Hepatocyte (in vitro differentiated cells): ENCODE data around the gene THAP9. TPM values are rescaled to one million over a fixed set of nuclear protein-coding genes. Genes with fewer than 3 reads are reported as not detected.
"Not testable (repeated sequence)": the region's sequence is repeated elsewhere in the genome, so short reads cannot be mapped to it uniquely, and the experiment has no call there.

Experiments used
- DNase-seq: peaks from one replicate; pipeline ENCODE4 v3.0.0-alpha.2; 2016; ENCODE audit warnings: low spot score
- H2AFZ ChIP-seq: fragments of 200-600 bp; sonication (generic); 2 replicates; pipeline ENCODE4 v1.6.0; 2016; ENCODE audit warnings: antibody characterized with exemption, mild to moderate bottlenecking
- H3K27ac ChIP-seq: fragments of 200-600 bp; sonication (generic); 2 replicates; pipeline ENCODE4 v1.5.1; 2016; ENCODE audit warnings: mild to moderate bottlenecking
- H3K27me3 ChIP-seq: fragments of 200-600 bp; sonication (generic); 2 replicates; pipeline ENCODE4 v1.6.1; 2016
- H3K36me3 ChIP-seq: fragments of 200-600 bp; sonication (generic); replicated peaks from 2 replicates; pipeline ENCODE4 v1.5.1; 2016; ENCODE audit warnings: low read depth; ENCODE audit not compliant: insufficient read depth
- H3K4me1 ChIP-seq: fragments of 200-600 bp; sonication (generic); 2 replicates; pipeline ENCODE4 v1.5.1; 2016; ENCODE audit warnings: mild to moderate bottlenecking, moderate library complexity; ENCODE audit not compliant: insufficient read depth
- H3K4me2 ChIP-seq: fragments of 200-600 bp; sonication (generic); 2 replicates; pipeline ENCODE4 v1.6.0; 2016
- H3K4me3 ChIP-seq: fragments of 200-600 bp; sonication (generic); 2 replicates; pipeline ENCODE4 v1.5.1; 2016; ENCODE audit warnings: mild to moderate bottlenecking
- H3K79me2 ChIP-seq: fragments of 200-600 bp; sonication (generic); 2 replicates; pipeline ENCODE4 v1.6.0; 2017; ENCODE audit warnings: mild to moderate bottlenecking
- H3K9me2 ChIP-seq: fragments of 200-600 bp; sonication (generic); replicated peaks from 2 replicates; pipeline ENCODE4 v1.6.0; 2017; ENCODE audit warnings: mild to moderate bottlenecking; ENCODE audit not compliant: insufficient read depth
- H3K9me3 ChIP-seq: fragments of 200-600 bp; sonication (generic); 2 replicates; pipeline ENCODE4 v1.5.1; 2016; ENCODE audit warnings: low read depth, mild to moderate bottlenecking
- H4K20me1 ChIP-seq: fragments of 200-600 bp; sonication (generic); 2 replicates; pipeline ENCODE4 v1.6.0; 2016; ENCODE audit warnings: mild to moderate bottlenecking; ENCODE audit not compliant: insufficient read depth, poor library complexity, severe bottlenecking
- CTCF ChIP-seq: fragments of 200-600 bp; sonication (generic); IDR thresholded peaks from 2 replicates; pipeline ENCODE4 v1.5.1; 2016; ENCODE audit warnings: antibody characterized with exemption, mild to moderate bottlenecking; ENCODE audit not compliant: poor library complexity
- EZH2 ChIP-seq: fragments of 200-600 bp; sonication (generic); IDR thresholded peaks from 2 replicates; pipeline ENCODE4 v1.6.1; 2016; ENCODE audit warnings: antibody characterized with exemption, mild to moderate bottlenecking, borderline replicate concordance
- EZH2phosphoT487 ChIP-seq: fragments of 200-600 bp; sonication (generic); IDR thresholded peaks from one replicate; pipeline ENCODE4 v1.6.1; 2018; ENCODE audit warnings: antibody characterized with exemption, mild to moderate bottlenecking, low read depth, moderate library complexity; ENCODE audit not compliant: unreplicated experiment, severe bottlenecking
- WGBS: methylation state at CpG from one replicate; pipeline ENCODE4 v1.1.6; 2016; ENCODE audit warnings: low lambda C conversion rate; ENCODE audit errors: missing lambda C conversion rate; 5-methylcytosine and 5-hydroxymethylcytosine counted together
- polyA plus RNA-seq: library from polyadenylated mRNA; unstranded; fragments of >200 nt; fragmentation: Nextera tagmentation; extraction: Ambion mirVana; gene quantifications from 2 replicates; pipeline ENCODE4 v1.2.1, GENCODE V29; 2016
- total RNA-seq: library from RNA; depleted of rRNA; stranded (reverse); fragments of >200 nt; gene quantifications from 2 replicates; pipeline ENCODE4 v1.2.3, GENCODE V29; 2014

The THAP9 gene
- total and polyA plus RNA-seq, 2 experiments from 2014 or later = 2.1 to 12.5 TPM

GRCh38 chr4:82852751-82853285, 47.7 kb upstream of the THAP9 start:
- H3K4me3 ChIP-seq = no peak overlapping the region
- H3K9me2 ChIP-seq = no peaks in the 10 kb centered on the region
- no peak overlapping the region for H3K4me2 ChIP-seq
- H3K79me2 ChIP-seq = peaks cover 49% of the 10 kb centered on the region
- 74% methylated on average over 5 of the region's 5 CpGs for WGBS
- H3K27ac ChIP-seq = no peak overlapping the region
- no peak overlapping the region for H2AFZ ChIP-seq
- H3K27me3 ChIP-seq = no peaks in the 10 kb centered on the region
- peaks cover 6% of the 10 kb centered on the region for H3K36me3 ChIP-seq
- no peaks in the 10 kb centered on the region for H3K9me3 ChIP-seq
- no peaks in the 10 kb centered on the region for H3K4me1 ChIP-seq
- no peak for DNase-seq
- H4K20me1 ChIP-seq = peaks cover 22% of the 10 kb centered on the region
- TF ChIP-seq EZH2 (no peak), EZH2phosphoT487 (no peak), CTCF (no peak)

- peaks cover 21% of the 10 kb centered on the region for H4K20me1 ChIP-seq
Observed at GRCh38 chr4:82860487-82860886, 40.0 kb upstream of the THAP9 start.

GRCh38 chr4:82861529-82861928, 39.0 kb upstream of the THAP9 start:
- H3K4me2 ChIP-seq = no peak overlapping the region
- H3K27ac ChIP-seq = no peak overlapping the region
- H3K4me1 ChIP-seq = no peaks in the 10 kb centered on the region
- no peaks in the 10 kb centered on the region for H3K9me3 ChIP-seq
- no peak overlapping the region for H2AFZ ChIP-seq
- no peak for DNase-seq
- peaks cover 78% of the 10 kb centered on the region for H3K79me2 ChIP-seq
- no peaks in the 10 kb centered on the region for H3K27me3 ChIP-seq
- peaks cover 17% of the 10 kb centered on the region for H4K20me1 ChIP-seq
- no peaks in the 10 kb centered on the region for H3K9me2 ChIP-seq
- no peak for TF ChIP-seq EZH2phosphoT487
- TF ChIP-seq CTCF = no peak
- TF ChIP-seq EZH2 = no peak
- peaks cover 8% of the 10 kb centered on the region for H3K36me3 ChIP-seq
- H3K4me3 ChIP-seq = no peak overlapping the region

More at GRCh38 chr4:82860487-82860886, 40.0 kb upstream of the THAP9 start:
- not testable (repeated sequence) for H3K4me2 ChIP-seq, H3K27ac ChIP-seq, H3K4me3 ChIP-seq, DNase-seq, H3K27me3 ChIP-seq, H3K9me3 ChIP-seq, H3K36me3 ChIP-seq, H2AFZ ChIP-seq, H3K4me1 ChIP-seq, H3K9me2 ChIP-seq
- 89% methylated on average over 2 of the region's 2 CpGs for WGBS
- H3K79me2 ChIP-seq = peaks cover 74% of the 10 kb centered on the region

- WGBS = 94% methylated on average over 6 of the region's 6 CpGs
- no peaks in the 10 kb centered on the region for H3K9me2 ChIP-seq
- no peaks in the 10 kb centered on the region for H3K9me3 ChIP-seq
- peaks cover 14% of the 10 kb centered on the region for H3K36me3 ChIP-seq
- no peak for TF ChIP-seq CTCF
- TF ChIP-seq EZH2phosphoT487 = no peak
- no peak for TF ChIP-seq EZH2
- no peak overlapping the region for H3K4me3 ChIP-seq
- H2AFZ ChIP-seq = no peak overlapping the region
- peaks cover 80% of the 10 kb centered on the region for H3K79me2 ChIP-seq
- no peak overlapping the region for H3K4me2 ChIP-seq
- H3K27ac ChIP-seq = no peak overlapping the region
- H4K20me1 ChIP-seq = peaks cover 17% of the 10 kb centered on the region
- H3K27me3 ChIP-seq = no peaks in the 10 kb centered on the region
- no peak for DNase-seq
- H3K4me1 ChIP-seq = no peaks in the 10 kb centered on the region
Observed at GRCh38 chr4:82864336-82864979, 36.1 kb upstream of the THAP9 start.
